SIG-M5 treated with dmso at 0.1 percent for 504 hours (cell line): ENCODE results near the gene MFSD12.

Source experiments
- DNase-seq: peaks from one replicate; lab custom pipeline; 2025; ENCODE audit not compliant: unreplicated experiment; lab: John Stamatoyannopoulos, UW

MFSD12 gene

GRCh38 chr19:3557461-3558248 is at the start of gene MFSD12:
TSS of gene MFSD12 (minus strand) at chr19:3557586. CDS start at chr19:3557403, 183 bp downstream.
- peak; percentile 94 for DNase-seq

- no peak for DNase-seq
Measured at GRCh38 chr19:3606690-3607289, 49.4 kb upstream of the MFSD12 start, which contains the start of gene TBXA2R. TSS of gene TBXA2R (minus strand) at chr19:3606875. CDS start at chr19:3600634, 6,241 bp downstream.

GRCh38 chr19:3606174-3606689 is 48.8 kb upstream of the MFSD12 start:
- DNase-seq: no peak

- DNase-seq: no peak
Measured at GRCh38 chr19:3605770-3606169, 48.4 kb upstream of the MFSD12 start.

- no peak for DNase-seq
Measured at GRCh38 chr19:3605361-3605760, 48.0 kb upstream of the MFSD12 start.

- DNase-seq: no peak
Measured at GRCh38 chr19:3604987-3605343, 47.6 kb upstream of the MFSD12 start.

GRCh38 chr19:3604227-3604986 is 47.0 kb upstream of the MFSD12 start:
- no peak for DNase-seq

- DNase-seq: no peak
Measured at GRCh38 chr19:3603121-3603811, 45.9 kb upstream of the MFSD12 start.

- DNase-seq: no peak
Measured at GRCh38 chr19:3601021-3601420, 43.6 kb upstream of the MFSD12 start.

- DNase-seq: no peak
Measured at GRCh38 chr19:3599776-3600187, 42.4 kb upstream of the MFSD12 start.

GRCh38 chr19:3595521-3596061 is 38.2 kb upstream of the MFSD12 start:
- no peak for DNase-seq

- no peak for DNase-seq
Measured at GRCh38 chr19:3593156-3593555, 35.8 kb upstream of the MFSD12 start.

- DNase-seq: no peak
Measured at GRCh38 chr19:3591876-3592613, 34.7 kb upstream of the MFSD12 start.

- no peak for DNase-seq
Measured at GRCh38 chr19:3590991-3591659, 33.7 kb upstream of the MFSD12 start.

GRCh38 chr19:3589949-3590348 is 32.6 kb upstream of the MFSD12 start:
- no peak for DNase-seq

GRCh38 chr19:3589439-3589838 is 32.1 kb upstream of the MFSD12 start:
- no peak for DNase-seq

GRCh38 chr19:3586707-3587346 is 29.4 kb upstream of the MFSD12 start:
- DNase-seq: no peak

- no peak for DNase-seq
Measured at GRCh38 chr19:3586127-3586626, 28.8 kb upstream of the MFSD12 start.
